Measurements from ENCODE around the gene ECT2L. TPM values are rescaled to one million over a fixed set of nuclear protein-coding genes. Genes with fewer than 3 reads are reported as not detected.

The ECT2L gene
- total and polyA plus RNA-seq, 8 donors: 0.63 to 3.3 (median 1.8) TPM; not detected in 1

GRCh38 chr6:138778331-138778730 is 17.6 kb upstream of the ECT2L start:
- H3K27me3 ChIP-seq: no peaks in the 10 kb centered on the region
- no peak overlapping the region for H3K27ac ChIP-seq
- intact Hi-C loops (cut with DNase I): no loop called here
- DNase-seq (no peak), ATAC-seq (no peak)
- H3K36me3 ChIP-seq: peaks cover 0 to 17% of the 10 kb centered on the region in 2 donors
- H3K9me3 ChIP-seq: no peaks in the 10 kb centered on the region
- H3K4me1 ChIP-seq: peaks cover 5 to 13% of the 10 kb centered on the region in 2 donors
- H3K4me3 ChIP-seq: no peak overlapping the region
- TF ChIP-seq, protein P1, sequence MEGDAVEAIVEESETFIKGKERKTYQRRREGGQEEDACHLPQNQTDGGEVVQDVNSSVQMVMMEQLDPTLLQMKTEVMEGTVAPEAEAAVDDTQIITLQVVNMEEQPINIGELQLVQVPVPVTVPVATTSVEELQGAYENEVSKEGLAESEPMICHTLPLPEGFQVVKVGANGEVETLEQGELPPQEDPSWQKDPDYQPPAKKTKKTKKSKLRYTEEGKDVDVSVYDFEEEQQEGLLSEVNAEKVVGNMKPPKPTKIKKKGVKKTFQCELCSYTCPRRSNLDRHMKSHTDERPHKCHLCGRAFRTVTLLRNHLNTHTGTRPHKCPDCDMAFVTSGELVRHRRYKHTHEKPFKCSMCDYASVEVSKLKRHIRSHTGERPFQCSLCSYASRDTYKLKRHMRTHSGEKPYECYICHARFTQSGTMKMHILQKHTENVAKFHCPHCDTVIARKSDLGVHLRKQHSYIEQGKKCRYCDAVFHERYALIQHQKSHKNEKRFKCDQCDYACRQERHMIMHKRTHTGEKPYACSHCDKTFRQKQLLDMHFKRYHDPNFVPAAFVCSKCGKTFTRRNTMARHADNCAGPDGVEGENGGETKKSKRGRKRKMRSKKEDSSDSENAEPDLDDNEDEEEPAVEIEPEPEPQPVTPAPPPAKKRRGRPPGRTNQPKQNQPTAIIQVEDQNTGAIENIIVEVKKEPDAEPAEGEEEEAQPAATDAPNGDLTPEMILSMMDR (IDR thresholded peaks at IDR 0.05): no peak

- Histone ChIP-seq H3K27me3 (no peaks in the 10 kb centered on the region), H3K4me3 (no peak overlapping the region), H3K9me3 (no peaks in the 10 kb centered on the region), H3K4me1 (no peaks in the 10 kb centered on the region), H3K36me3 (peaks cover 0 to 43% of the 10 kb centered on the region in 2 donors), H3K27ac (no peak overlapping the region)
- TF ChIP-seq, protein P1 (IDR thresholded peaks at IDR 0.05): no peak
- intact Hi-C loops (cut with DNase I): no loop called here
- DNase-seq: no peak
- ATAC-seq: no peak
Observed at GRCh38 chr6:138782243-138782642, 13.6 kb upstream of the ECT2L start.

DNA sequence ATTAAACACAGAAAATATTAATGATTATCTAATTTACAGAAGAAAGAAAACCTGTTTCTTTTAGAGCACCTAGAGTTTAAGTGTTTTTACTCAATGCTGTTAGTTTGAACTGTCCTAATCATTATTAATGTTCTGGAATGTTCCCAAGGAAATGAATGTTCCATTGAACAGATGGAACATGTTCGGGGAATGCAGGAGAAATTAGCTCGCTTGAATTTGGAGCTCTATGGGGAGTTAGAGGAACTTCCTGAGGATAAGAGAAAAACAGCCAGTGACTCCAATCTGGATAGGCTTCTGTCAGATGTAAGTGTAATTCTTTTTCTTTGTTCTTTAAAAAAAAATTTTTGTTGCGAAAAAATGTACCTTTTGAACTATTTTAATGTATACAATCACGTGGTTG is 10.8 kb upstream of the ECT2L start:
- Histone ChIP-seq H3K27ac (no peak overlapping the region), H3K27me3 (no peaks in the 10 kb centered on the region), H3K4me1 (no peaks in the 10 kb centered on the region), H3K36me3 (peaks cover 0 to 63% of the 10 kb centered on the region in 2 donors), H3K9me3 (no peaks in the 10 kb centered on the region), H3K4me3 (no peak overlapping the region)
- intact Hi-C loops (cut with DNase I): no loop called here
- no peak for ATAC-seq
- TF ChIP-seq, protein P1 (IDR thresholded peaks at IDR 0.05): no peak
- no peak for DNase-seq

- no peaks in the 10 kb centered on the region for H3K9me3 ChIP-seq
- DNase-seq (no peak), ATAC-seq (no peak)
- H3K4me3 ChIP-seq: no peak overlapping the region
- no peaks in the 10 kb centered on the region for H3K27me3 ChIP-seq
- H3K36me3 ChIP-seq: peaks cover 0 to 64% of the 10 kb centered on the region in 2 donors
- intact Hi-C loops (cut with DNase I): no loop called here
- H3K4me1 ChIP-seq: no peaks in the 10 kb centered on the region
- TF ChIP-seq, protein P1 (IDR thresholded peaks at IDR 0.05): no peak
- no peak overlapping the region for H3K27ac ChIP-seq
Observed at GRCh38 chr6:138785980-138786379, 9.9 kb upstream of the ECT2L start.

GRCh38 chr6:138787138-138787537 is 8.7 kb upstream of the ECT2L start:
- Histone ChIP-seq H3K4me3 (no peak overlapping the region), H3K9me3 (no peaks in the 10 kb centered on the region), H3K36me3 (peaks cover 0 to 66% of the 10 kb centered on the region in 2 donors), H3K27me3 (no peaks in the 10 kb centered on the region), H3K4me1 (no peaks in the 10 kb centered on the region), H3K27ac (no peak overlapping the region)
- TF ChIP-seq, protein P1 (IDR thresholded peaks at IDR 0.05): no peak
- DNase-seq (no peak), ATAC-seq (no peak)
- intact Hi-C loops (cut with DNase I): no loop called here

Data from left lung (tissue), 10 donors.